Calu3 (cell line): Measurements from ENCODE around the gene LCE6A. TPM values are rescaled to one million over a fixed set of nuclear protein-coding genes. Genes with fewer than 3 reads are reported as not detected.

Source experiments
- BruUV-seq: library from RNA; stranded (reverse); fragments of 400-500 nt; replicated peaks from 2 replicates; lab custom pipeline; 2021; lab: Mats Ljungman, UMichigan
- CTCF ChIA-PET: fragments of 300-600 bp; sonication (Branson Sonifier 250); formaldehyde crosslinking; loops from one replicate; lab custom pipeline; 2022; ENCODE audit warnings: antibody characterized with exemption; lab: Charles Lee
- DNase-seq: peaks from one replicate; pipeline ENCODE4 v3.0.0; 2022
- H3K27ac Mint-ChIP-seq: one replicate; pipeline ENCODE4 v1.8.0; 2022; ENCODE audit warnings: mixed read lengths; ENCODE audit not compliant: unreplicated experiment
- H3K27me3 Mint-ChIP-seq: one replicate; pipeline ENCODE4 v1.8.0; 2022; ENCODE audit warnings: mixed read lengths; ENCODE audit not compliant: unreplicated experiment
- H3K36me3 Mint-ChIP-seq: one replicate; pipeline ENCODE4 v1.8.0; 2022; ENCODE audit warnings: mild to moderate bottlenecking, moderate library complexity, mixed read lengths; ENCODE audit not compliant: insufficient read depth, unreplicated experiment
- H3K4me1 Mint-ChIP-seq: one replicate; pipeline ENCODE4 v1.8.0; 2022; ENCODE audit warnings: mild to moderate bottlenecking, low read depth, mixed read lengths; ENCODE audit not compliant: unreplicated experiment
- H3K4me3 Mint-ChIP-seq: one replicate; pipeline ENCODE4 v1.8.0; 2022; ENCODE audit warnings: mild to moderate bottlenecking, low read depth, moderate library complexity, mixed read lengths; ENCODE audit not compliant: unreplicated experiment
- H3K9me3 Mint-ChIP-seq: one replicate; pipeline ENCODE4 v1.8.0; 2022; ENCODE audit warnings: low read depth, mixed read lengths; ENCODE audit not compliant: unreplicated experiment
- intact Hi-C: fragments of 100-400 bp; cut with micrococcal nuclease; formaldehyde crosslinking; loops from one replicate; pipeline ENCODE4 v1.10.0; 2022; ENCODE audit not compliant: unreplicated experiment
- total RNA-seq: library from RNA; stranded (reverse); gene quantifications from 2 replicates; pipeline ENCODE4 v1.2.3, GENCODE V29; 2022
- TF ChIP-seq, protein P1 (sequence below): fragments of 200-600 bp; IDR thresholded peaks from one replicate; pipeline ENCODE4 v1.8.0; 2022; ENCODE audit warnings: antibody characterized with exemption; ENCODE audit not compliant: unreplicated experiment

The LCE6A gene
- total RNA-seq, 1 experiment from 2014 or later, result not detected

DNA sequence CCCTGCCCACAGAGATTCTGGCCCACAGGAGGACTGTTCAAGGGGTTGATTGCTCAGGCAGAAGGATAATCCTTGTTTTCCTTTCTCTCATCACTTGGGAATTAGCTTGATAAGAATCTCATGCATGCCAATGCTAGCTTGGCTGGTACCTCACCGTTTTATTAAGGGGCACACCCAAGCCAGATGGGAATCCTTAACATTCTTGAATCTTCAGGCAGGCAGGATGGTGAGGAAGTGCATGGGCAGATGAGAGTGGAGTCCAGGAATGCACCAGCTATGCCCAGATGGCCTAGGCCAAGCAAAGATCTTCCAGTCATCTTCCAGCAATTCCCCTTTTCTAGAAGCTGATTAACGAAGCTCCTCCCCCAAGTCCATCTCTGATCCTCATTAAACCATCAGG, 13.0 kb downstream of the LCE6A start:
- BruUV-seq, result no TSS peak
- Mint-ChIP-seq H3K27ac (no peak overlapping the region), H3K27me3 (peaks cover 55% of the 10 kb centered on the region), H3K36me3 (no peaks in the 10 kb centered on the region), H3K4me3 (no peak overlapping the region), H3K9me3 (no peaks in the 10 kb centered on the region), H3K4me1 (no peaks in the 10 kb centered on the region)
- intact Hi-C loops, result no loop called here
- DNase-seq, result no peak
- CTCF ChIA-PET, result no interaction called here
- TF ChIP-seq, protein P1, sequence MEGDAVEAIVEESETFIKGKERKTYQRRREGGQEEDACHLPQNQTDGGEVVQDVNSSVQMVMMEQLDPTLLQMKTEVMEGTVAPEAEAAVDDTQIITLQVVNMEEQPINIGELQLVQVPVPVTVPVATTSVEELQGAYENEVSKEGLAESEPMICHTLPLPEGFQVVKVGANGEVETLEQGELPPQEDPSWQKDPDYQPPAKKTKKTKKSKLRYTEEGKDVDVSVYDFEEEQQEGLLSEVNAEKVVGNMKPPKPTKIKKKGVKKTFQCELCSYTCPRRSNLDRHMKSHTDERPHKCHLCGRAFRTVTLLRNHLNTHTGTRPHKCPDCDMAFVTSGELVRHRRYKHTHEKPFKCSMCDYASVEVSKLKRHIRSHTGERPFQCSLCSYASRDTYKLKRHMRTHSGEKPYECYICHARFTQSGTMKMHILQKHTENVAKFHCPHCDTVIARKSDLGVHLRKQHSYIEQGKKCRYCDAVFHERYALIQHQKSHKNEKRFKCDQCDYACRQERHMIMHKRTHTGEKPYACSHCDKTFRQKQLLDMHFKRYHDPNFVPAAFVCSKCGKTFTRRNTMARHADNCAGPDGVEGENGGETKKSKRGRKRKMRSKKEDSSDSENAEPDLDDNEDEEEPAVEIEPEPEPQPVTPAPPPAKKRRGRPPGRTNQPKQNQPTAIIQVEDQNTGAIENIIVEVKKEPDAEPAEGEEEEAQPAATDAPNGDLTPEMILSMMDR, result no peak

DNA sequence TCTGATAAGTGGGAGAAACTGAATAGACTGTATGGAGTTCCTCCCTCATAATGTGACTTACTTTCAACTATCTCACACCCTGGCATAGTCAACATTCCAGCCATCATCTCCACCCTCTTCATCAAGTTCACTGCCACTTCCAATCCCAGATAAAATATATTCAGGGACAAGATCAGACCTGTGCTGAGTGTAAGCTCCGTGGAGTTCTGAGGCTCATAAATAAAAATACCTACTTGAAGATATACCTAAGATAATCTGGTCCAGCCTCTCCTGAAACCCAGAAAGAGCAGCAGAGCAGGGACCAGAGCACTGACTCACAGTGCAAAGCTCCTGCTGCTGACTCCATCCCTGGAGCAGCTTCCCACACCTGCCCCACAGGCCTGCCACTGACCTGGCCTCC, 15.4 kb downstream of the LCE6A start:
- Mint-ChIP-seq H3K27ac (no peak overlapping the region), H3K9me3 (no peaks in the 10 kb centered on the region), H3K4me3 (no peak overlapping the region), H3K36me3 (no peaks in the 10 kb centered on the region), H3K27me3 (peaks cover 55% of the 10 kb centered on the region), H3K4me1 (no peaks in the 10 kb centered on the region)
- TF ChIP-seq, protein P1, result no peak
- BruUV-seq, result no TSS peak
- CTCF ChIA-PET, result no interaction called here
- intact Hi-C loops, result no loop called here
- no peak for DNase-seq

DNA sequence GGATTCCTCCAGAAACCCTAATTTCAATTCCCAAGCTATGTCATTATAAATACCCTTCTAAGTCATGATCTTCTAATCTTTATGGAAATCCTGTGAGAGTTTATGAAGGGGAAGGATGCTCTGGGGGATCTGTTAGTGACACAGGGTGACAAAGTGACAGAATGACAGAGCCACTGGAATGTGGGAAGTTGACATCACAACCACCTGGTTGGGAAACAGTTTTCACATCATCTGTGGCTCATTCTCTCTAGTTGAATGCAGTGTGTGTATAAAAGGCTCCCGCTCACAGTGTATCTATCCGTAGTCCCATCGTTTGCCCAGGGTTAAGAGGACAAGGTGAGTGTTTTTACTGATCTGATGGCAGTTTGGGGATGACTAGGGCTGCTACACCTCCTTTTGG, 17.0 kb downstream of the LCE6A start, which contains the start of gene LCE7A:
Gene LCE7A (plus strand): TSS at position 301 of the 400 bp plus-strand sequence. CDS start 702 bp downstream, outside the sequence.
- Mint-ChIP-seq H3K27me3 (peaks cover 44% of the 10 kb centered on the region), H3K4me3 (no peak within 1 kb of the TSS), H3K36me3 (no peaks in the 10 kb centered on the region), H3K9me3 (no peaks in the 10 kb centered on the region), H3K4me1 (no peaks in the 10 kb centered on the region), H3K27ac (no peak within 1 kb of the TSS)
- intact Hi-C loops, result no loop called here
- CTCF ChIA-PET, result interaction anchor here (0.6 kb wide), 1 partner anchor 69 kb away, joined by 4 read pairs; no protein-coding TSS in a partner anchor
- TF ChIP-seq, protein P1, result no peak
- no peak for DNase-seq
- BruUV-seq, result no TSS peak

DNA sequence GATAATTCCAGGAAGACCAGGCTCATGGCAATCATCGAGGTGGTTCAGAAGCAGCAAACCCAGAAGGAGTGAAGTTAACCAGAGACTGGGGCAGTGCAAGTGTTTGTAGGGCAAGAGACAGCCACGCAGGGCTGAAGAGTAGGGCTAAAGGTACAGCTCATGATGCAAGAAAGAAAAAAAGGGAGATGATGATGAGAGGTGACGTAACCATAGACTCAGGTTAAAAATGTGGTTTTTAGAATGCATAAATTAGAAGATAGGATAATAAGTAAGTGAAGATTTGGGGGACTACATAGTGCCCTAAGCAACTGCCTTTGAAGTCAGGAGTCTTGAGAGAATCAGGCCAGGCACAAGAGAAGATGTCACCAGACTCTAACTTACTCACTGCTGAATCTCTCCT, 17.5 kb downstream of the LCE6A start:
- TF ChIP-seq, protein P1, result no peak
- H3K9me3 Mint-ChIP-seq, result no peaks in the 10 kb centered on the region
- intact Hi-C loops, result no loop called here
- H3K27me3 Mint-ChIP-seq, result peaks cover 44% of the 10 kb centered on the region
- no peak for DNase-seq
- H3K4me3 Mint-ChIP-seq, result no peak overlapping the region
- H3K36me3 Mint-ChIP-seq, result no peaks in the 10 kb centered on the region
- CTCF ChIA-PET, result interaction anchor here (0.6 kb wide), 1 partner anchor 69 kb away, joined by 4 read pairs; no protein-coding TSS in a partner anchor
- no peaks in the 10 kb centered on the region for H3K4me1 Mint-ChIP-seq
- no peak overlapping the region for H3K27ac Mint-ChIP-seq
- no TSS peak for BruUV-seq
